HG02981 (cell line): Measurements from ENCODE around the gene SLC25A21.

ENCODE experiments used
- ATAC-seq: cut with Tn5 transposase; IDR thresholded peaks from one replicate; pipeline ENCODE4 v1.9.1; 2021; ENCODE audit warnings: mild to moderate bottlenecking, moderate library complexity; ENCODE audit not compliant: unreplicated experiment

SLC25A21 gene

GRCh38 chr14:37051153-37051552 lies 121.3 kb downstream of the SLC25A21 start:
- ATAC-seq = no peak

DNA sequence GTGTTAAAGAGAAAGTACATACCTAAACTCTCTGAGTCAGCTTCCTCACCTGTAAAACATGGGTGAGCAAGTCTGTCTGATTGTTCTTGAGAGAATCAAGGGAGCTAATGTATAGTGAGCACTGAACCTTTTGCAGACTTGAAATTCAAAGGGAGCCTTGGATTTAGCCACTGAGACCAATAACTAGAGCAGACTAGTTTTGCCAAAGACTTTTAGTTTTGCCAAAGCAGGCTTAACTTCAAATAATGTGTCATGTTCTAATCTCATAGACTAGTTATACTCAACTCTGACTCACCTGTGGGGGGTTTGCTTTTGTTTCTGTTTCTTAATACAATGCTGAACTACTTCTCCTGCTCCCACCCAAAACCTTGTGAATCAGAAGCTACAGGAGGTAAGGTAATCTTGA lies 123.7 kb downstream of the SLC25A21 start:
- no peak for ATAC-seq

GRCh38 chr14:37047996-37048395 lies 124.4 kb downstream of the SLC25A21 start:
- no peak for ATAC-seq

- no peak for ATAC-seq
Measured at GRCh38 chr14:37047226-37047625, 125.2 kb downstream of the SLC25A21 start.

DNA sequence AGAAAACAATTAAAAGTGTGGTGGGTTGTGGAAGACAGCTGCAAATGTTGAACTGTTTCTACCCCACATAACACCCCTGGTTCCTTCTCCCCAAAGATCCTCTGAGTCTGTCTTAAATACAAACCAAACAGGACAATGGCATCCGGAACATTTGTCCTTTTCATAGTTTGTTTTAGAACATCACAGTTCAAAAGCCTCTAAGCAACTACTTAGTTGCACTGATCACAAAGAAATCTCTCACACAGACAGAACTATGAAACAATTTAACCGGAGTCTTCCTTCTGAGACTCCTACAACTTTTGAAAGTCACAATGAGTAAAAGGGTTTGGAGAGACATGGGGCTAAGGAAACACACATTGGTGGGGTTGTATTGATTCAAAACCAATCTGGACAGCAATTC lies 125.6 kb downstream of the SLC25A21 start:
- no peak for ATAC-seq

- no peak for ATAC-seq
Measured at GRCh38 chr14:37045340-37046061, 126.9 kb downstream of the SLC25A21 start.

DNA sequence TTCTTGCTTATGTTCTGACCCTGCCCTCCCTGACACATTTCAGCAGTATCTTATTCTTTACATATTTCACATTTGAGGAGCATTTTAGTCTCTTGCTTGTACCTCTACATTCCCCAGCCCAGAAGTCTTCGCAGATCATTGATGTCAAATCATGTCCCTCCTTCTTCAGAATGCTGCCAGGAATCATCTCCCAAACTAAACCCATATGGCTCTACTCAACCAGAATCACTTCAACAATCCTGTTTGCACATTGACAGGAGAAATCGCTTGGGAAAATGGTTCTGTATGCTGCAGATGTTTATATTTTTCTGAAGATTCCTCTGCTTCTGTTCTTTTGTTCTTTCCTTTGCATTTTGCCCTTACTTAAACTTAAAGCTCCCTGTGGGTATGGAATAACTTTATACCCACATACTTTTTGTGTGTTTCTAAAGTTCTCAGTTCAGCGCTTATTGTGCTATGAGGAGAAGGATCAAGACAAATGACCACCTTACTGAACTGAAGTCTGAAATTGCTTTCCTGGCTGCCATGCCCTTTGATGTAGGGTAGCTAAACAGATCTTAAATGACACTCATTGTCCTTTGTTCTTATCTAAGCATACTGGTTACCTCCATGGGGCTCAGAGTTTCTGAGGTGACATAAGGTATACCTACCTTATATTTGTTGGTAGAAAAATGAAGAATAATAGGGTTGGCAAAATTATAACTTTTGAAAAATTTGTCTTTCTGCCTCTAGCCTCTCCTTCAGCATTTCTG lies 134.6 kb downstream of the SLC25A21 start:
- ATAC-seq = no peak

DNA sequence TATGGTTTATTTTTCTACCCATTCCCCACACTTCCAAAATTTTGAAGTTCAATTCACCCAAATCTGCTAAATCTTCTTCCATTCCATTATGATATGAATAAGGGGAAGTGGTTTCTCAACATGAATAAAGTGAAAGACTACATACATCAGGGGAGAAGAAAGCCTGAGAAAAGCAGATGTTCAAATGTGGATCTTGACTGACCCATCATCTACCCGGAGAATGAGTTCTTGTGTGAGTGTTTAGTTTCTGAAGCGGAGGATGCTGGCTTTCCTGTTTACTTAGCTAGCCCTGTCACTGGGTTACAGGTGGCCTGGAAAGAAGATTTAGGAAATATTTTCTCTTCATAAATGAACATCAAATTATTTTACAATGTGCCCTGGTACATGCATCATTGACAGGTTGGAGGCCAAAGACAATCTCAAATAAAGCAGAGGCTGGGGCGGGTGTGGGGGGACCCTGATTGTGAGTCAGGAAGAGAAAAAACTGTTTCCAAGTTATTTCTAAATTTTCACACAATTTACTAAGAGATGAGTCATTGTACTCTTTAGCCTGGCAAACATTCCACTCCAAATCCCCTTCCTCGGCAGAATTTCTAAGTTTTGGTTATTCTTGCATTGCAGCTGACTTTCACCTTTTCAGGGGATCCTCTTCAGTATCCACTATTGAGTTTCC lies 135.6 kb downstream of the SLC25A21 start:
- ATAC-seq = no peak

GRCh38 chr14:37035401-37035800 lies 137.0 kb downstream of the SLC25A21 start:
- ATAC-seq = no peak

GRCh38 chr14:37034410-37035285 lies 137.8 kb downstream of the SLC25A21 start:
- ATAC-seq = no peak

DNA sequence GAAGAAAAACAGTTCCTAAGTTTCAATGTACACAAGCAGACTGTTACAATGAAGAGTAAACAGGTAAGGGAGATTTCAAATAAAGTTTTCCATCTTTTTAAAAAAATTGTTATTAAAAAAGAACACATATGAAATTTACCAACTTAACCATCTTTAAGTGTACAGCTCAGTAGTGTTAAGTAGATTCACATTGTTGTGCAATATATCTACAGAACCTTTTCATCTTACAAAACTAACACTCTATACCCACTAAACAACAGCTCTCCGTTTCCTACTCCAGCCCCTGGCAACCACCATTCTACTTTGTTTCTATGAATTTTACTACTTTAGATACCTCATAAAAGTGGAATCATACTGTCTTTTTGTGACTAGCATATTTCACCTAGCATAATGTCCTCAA lies 139.5 kb downstream of the SLC25A21 start:
- ATAC-seq = no peak

DNA sequence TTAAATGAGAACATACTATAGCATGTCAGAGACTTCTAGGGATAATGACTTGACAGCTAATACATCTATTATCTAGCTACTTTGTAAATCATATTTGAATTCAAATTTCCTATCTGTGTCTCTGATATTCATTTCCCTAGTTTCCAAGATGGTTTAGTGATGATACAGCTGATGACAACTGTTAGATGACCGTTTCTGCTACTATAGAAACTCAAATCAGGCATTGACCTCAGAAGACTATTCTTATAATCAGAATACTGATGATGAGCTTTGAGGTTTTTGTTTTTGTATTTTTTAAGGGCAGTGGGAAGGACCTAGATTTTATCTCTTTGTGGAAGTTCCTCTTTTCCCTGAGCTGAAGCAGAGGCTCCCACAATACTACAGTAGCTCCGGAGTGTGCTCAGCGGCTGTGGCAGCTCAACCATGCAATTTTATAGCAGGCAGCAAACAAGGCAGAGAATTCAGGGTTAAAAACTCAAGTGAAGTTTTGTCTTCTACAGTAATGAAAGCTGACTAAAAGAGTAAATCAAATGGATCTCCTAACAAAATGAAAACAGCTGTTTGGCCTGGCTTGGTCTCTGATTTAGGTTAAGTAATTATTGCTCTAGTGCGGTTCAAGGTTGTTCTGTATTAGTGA lies 145.1 kb downstream of the SLC25A21 start:
- ATAC-seq = no peak

GRCh38 chr14:37023875-37024565 lies 148.4 kb downstream of the SLC25A21 start:
- ATAC-seq = no peak

- no peak for ATAC-seq
Measured at GRCh38 chr14:37021390-37021789, 151.0 kb downstream of the SLC25A21 start.

GRCh38 chr14:37019488-37019887 lies 152.9 kb downstream of the SLC25A21 start:
- ATAC-seq = no peak

- no peak for ATAC-seq
Measured at GRCh38 chr14:37018571-37019240, 153.7 kb downstream of the SLC25A21 start.

DNA sequence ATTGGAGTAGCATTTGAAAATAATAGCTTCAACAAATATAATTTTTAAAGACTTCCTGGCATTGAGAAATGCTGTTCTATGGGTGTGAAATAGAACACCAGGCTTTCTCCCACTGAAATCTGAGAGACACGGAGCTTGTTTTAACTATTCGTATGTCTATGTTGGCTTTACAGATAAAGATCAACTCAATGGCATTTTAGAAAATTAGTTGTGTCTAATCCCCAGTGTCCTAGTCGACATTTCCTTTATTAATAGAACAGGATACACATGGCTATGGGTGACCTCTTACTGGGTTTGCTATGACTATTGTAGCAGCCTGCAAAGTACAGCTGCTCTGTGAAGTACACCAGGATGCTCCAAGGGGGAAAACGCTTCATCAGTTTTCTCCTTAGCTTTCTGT lies 159.3 kb downstream of the SLC25A21 start:
- ATAC-seq = no peak

DNA sequence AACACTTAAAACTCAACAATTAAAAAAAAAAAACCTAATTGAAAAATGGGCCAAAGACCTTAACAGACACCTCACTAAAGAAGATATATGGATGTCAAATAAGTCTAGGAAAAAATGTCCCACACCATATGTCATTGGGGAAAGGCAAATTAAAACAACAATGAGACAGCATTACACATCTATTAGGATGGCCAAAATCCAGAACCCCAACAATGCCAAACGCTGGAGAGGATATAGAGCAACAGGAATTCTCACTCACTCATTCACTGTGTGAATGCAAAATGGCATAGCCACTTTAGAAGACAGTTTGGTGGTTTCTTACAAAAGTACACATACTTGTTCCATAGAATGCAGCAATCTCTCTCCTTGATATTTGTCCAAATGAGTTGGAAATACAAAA lies 173.7 kb downstream of the SLC25A21 start:
- no peak for ATAC-seq

- ATAC-seq = no peak
Measured at GRCh38 chr14:36997843-36998242, 174.6 kb downstream of the SLC25A21 start.
